ENCODE measurements around the gene COA4.

DNA sequence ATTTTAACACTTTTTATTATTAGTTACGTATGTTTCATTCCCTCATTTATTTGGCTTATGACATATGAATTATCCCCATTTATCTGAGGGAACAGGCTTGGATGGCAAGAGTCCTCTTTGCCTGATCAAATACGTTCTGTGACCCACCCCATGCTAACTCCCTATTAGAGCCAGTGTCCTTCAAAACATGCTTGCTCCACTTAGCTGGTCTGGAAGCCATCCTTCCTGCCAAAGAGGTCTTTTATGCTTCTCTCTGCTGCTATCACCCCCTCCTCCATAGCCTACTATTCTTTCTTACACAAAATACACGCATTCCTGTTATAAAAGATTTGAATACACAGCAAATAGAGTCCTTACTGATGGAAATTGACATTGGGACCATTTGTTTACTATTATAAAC, 6.4 kb downstream of the COA4 start:
- TF ChIP-seq, protein P1, sequence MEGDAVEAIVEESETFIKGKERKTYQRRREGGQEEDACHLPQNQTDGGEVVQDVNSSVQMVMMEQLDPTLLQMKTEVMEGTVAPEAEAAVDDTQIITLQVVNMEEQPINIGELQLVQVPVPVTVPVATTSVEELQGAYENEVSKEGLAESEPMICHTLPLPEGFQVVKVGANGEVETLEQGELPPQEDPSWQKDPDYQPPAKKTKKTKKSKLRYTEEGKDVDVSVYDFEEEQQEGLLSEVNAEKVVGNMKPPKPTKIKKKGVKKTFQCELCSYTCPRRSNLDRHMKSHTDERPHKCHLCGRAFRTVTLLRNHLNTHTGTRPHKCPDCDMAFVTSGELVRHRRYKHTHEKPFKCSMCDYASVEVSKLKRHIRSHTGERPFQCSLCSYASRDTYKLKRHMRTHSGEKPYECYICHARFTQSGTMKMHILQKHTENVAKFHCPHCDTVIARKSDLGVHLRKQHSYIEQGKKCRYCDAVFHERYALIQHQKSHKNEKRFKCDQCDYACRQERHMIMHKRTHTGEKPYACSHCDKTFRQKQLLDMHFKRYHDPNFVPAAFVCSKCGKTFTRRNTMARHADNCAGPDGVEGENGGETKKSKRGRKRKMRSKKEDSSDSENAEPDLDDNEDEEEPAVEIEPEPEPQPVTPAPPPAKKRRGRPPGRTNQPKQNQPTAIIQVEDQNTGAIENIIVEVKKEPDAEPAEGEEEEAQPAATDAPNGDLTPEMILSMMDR (conservative IDR thresholded peaks at IDR 0.05; ENCODE audit: low read length), result no peak
- no peak for TF ChIP-seq EZH2phosphoT487 (IDR thresholded peaks at IDR 0.05; ENCODE audit: borderline replicate concordance, low read depth, low read length)

Data from OCI-LY7 (cell line).